ENCODE data around the gene EMX1. TPM values are rescaled to one million over a fixed set of nuclear protein-coding genes. Genes with fewer than 3 reads are reported as not detected.

EMX1 gene
- total and polyA plus RNA-seq, 2 of the 13 experiments (the other 11 are each of a cell fraction or from before 2014, with no cell fraction given) = 0.62 to 4.9 TPM

- no peak for TF ChIP-seq CSRNP2 (CRISPR knock-in tag; conservative IDR thresholded peaks at IDR 0.05; ENCODE audit: low read depth)
- TF ChIP-seq ZSCAN12 (CRISPR knock-in tag; IDR thresholded peaks at IDR 0.05) = peak; percentile 65; the same call in 1 of the 2 replicates
- TF ChIP-seq TCF7L2 (IDR thresholded peaks at IDR 0.05; ENCODE audit: low read depth, low read length) = no peak
- TF ChIP-seq RAD51 (IDR thresholded peaks at IDR 0.05; ENCODE audit: borderline replicate concordance) = no peak
- TF ChIP-seq ZNF749 (CRISPR knock-in tag; IDR thresholded peaks at IDR 0.05; ENCODE audit: borderline replicate concordance) = no peak
- TF ChIP-seq EHMT2 (IDR thresholded peaks at IDR 0.05; ENCODE audit: borderline replicate concordance, low read depth, low read length) = no peak
- no peak for TF ChIP-seq MAF1 (CRISPR knock-in tag; IDR thresholded peaks at IDR 0.05; ENCODE audit: borderline replicate concordance)
- TF ChIP-seq ZNF337 (CRISPR knock-in tag; IDR thresholded peaks at IDR 0.05; ENCODE audit: borderline replicate concordance, low read depth) = no peak
- TF ChIP-seq ZNF160 (CRISPR knock-in tag; IDR thresholded peaks at IDR 0.05) = no peak
- no peak for TF ChIP-seq SNAI1 (CRISPR knock-in tag; IDR thresholded peaks at IDR 0.05; ENCODE audit: borderline replicate concordance)
- TF ChIP-seq ZNF572 (CRISPR knock-in tag; IDR thresholded peaks at IDR 0.05) = no peak
- TF ChIP-seq, protein P1, sequence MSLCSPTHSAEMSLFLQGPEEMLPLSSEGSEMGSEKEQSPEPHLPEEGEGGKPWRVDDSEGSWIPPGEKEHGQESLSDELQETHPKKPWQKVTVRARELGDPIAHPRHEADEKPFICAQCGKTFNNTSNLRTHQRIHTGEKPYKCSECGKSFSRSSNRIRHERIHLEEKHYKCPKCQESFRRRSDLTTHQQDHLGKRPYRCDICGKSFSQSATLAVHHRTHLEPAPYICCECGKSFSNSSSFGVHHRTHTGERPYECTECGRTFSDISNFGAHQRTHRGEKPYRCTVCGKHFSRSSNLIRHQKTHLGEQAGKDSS (CRISPR knock-in tag; IDR thresholded peaks at IDR 0.05; ENCODE audit: borderline replicate concordance, low read depth) = no peak
- TF ChIP-seq NFIB (CRISPR knock-in tag; IDR thresholded peaks at IDR 0.05; ENCODE audit: borderline replicate concordance) = no peak
- TF ChIP-seq ISL2 (CRISPR knock-in tag; IDR thresholded peaks at IDR 0.05) = no peak
- TF ChIP-seq ZNF788 (CRISPR knock-in tag; IDR thresholded peaks at IDR 0.05; ENCODE audit: borderline replicate concordance) = no peak
- TF ChIP-seq, protein P2, sequence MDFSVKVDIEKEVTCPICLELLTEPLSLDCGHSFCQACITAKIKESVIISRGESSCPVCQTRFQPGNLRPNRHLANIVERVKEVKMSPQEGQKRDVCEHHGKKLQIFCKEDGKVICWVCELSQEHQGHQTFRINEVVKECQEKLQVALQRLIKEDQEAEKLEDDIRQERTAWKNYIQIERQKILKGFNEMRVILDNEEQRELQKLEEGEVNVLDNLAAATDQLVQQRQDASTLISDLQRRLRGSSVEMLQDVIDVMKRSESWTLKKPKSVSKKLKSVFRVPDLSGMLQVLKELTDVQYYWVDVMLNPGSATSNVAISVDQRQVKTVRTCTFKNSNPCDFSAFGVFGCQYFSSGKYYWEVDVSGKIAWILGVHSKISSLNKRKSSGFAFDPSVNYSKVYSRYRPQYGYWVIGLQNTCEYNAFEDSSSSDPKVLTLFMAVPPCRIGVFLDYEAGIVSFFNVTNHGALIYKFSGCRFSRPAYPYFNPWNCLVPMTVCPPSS (IDR thresholded peaks at IDR 0.05) = no peak
- TF ChIP-seq, protein P3, sequence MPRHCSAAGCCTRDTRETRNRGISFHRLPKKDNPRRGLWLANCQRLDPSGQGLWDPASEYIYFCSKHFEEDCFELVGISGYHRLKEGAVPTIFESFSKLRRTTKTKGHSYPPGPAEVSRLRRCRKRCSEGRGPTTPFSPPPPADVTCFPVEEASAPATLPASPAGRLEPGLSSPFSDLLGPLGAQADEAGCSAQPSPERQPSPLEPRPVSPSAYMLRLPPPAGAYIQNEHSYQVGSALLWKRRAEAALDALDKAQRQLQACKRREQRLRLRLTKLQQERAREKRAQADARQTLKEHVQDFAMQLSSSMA (CRISPR knock-in tag; IDR thresholded peaks at IDR 0.05) = no peak
- TF ChIP-seq ZNF737 (CRISPR knock-in tag; IDR thresholded peaks at IDR 0.05; ENCODE audit: borderline replicate concordance) = no peak
- no peak for TF ChIP-seq DNMT3B (CRISPR knock-in tag; conservative IDR thresholded peaks at IDR 0.05)
- no peak for TF ChIP-seq ZNF891 (CRISPR knock-in tag; IDR thresholded peaks at IDR 0.05)
- no peak for TF ChIP-seq HNRNPL (IDR thresholded peaks at IDR 0.05; ENCODE audit: low read depth, low read length)
- no peak for TF ChIP-seq HDAC2 (CRISPR knock-in tag; IDR thresholded peaks at IDR 0.05)
- peak; percentile 47 for TF ChIP-seq ZNF768 (CRISPR knock-in tag; IDR thresholded peaks at IDR 0.05)
- no peak for TF ChIP-seq PTBP1 (IDR thresholded peaks at IDR 0.05; ENCODE audit: low read depth, low read length, poor library complexity, severe bottlenecking)
Observed at GRCh38 chr2:72917877-72918553, 696 bp downstream of the EMX1 start (continued).

Measured in HepG2 (cell line).